Occipital lobe (tissue), 2 donors: Measurements from ENCODE around the gene RAP1GDS1. TPM values are rescaled to one million over a fixed set of nuclear protein-coding genes. Genes with fewer than 3 reads are reported as not detected.
"Not testable (repeated sequence)": the region's sequence is repeated elsewhere in the genome, so short reads cannot be mapped to it uniquely, and the experiment has no call there.

Experiments used
- DNase-seq: peaks from one replicate; lab custom pipeline; 2025; lab: John Stamatoyannopoulos, UW
- total RNA-seq: library from RNA; depleted of rRNA; stranded (reverse); fragments of >200 nt; gene quantifications from one replicate; pipeline ENCODE4 v1.2.3, GENCODE V29; 2014

The RAP1GDS1 gene
- total RNA-seq, 1 donor from 2014 or later: 245 TPM

GRCh38 chr4:98430708-98431403 lies 169.7 kb downstream of the RAP1GDS1 start:
- DNase-seq: no peak

GRCh38 chr4:98433691-98434090 lies 172.5 kb downstream of the RAP1GDS1 start:
- DNase-seq: no peak

DNA sequence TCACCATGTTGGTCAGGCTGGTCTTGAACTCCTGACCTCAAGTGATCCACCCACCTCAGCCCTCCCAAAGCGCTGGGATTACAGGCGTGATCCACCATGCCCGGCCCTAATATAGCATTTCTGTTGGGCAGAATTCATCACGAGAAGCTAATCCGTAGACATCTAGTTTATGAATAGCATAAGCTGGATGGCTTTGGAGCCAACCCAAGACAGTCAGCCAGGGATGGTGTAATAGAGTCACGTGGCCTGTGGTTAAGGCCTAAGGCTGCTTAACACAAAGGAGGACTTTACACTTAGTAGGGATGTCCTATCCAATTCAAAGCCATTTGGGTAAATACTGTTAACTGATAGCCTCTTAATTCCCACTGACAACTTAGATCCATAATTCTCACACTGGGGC lies 173.6 kb downstream of the RAP1GDS1 start:
- no peak for DNase-seq

DNA sequence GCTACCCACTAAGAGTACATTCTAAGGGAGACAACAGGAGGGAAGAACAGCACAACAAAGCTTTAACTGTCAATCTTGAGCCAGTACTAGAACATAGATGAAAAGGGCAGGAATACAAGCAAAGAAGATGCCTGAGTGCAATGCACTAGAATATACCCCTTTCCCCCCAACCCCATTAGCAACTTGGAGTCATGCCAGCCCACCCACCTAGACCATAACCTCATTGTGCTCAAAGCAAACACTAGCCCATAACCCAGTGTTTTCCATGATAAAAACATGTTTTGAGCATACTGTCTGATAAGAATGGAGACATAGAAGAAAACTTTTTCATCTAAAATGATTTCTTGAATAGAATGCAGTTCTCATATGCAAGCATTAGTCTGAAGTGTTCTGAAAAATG lies 183.2 kb downstream of the RAP1GDS1 start:
- DNase-seq: no peak

GRCh38 chr4:98446499-98447375 lies 185.6 kb downstream of the RAP1GDS1 start:
- DNase-seq: no peak

GRCh38 chr4:98447648-98448047 lies 186.5 kb downstream of the RAP1GDS1 start:
- DNase-seq: no peak

DNA sequence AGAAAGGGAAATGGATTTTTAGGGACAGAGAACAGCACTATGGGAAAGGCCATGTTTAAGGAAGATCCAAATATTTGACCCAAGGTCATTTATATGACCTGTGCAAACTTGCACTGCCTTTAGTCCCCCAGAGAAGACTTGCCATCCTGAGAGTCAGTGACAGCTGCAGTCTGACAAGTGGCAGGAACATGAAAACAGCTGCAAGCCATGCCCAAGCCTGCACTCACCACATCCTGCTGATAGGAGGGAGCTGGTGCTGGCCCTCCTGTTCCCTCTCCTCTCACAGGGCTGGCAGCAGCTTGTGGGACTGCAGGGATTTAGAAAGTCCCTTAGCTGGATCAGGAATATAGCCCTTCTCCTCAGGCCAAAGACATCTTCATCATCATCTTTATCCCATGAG lies 187.7 kb downstream of the RAP1GDS1 start:
- DNase-seq: no peak

- no peak for DNase-seq
These were observed 190.9 kb downstream of the RAP1GDS1 start for GRCh38 chr4:98452091-98452490.

GRCh38 chr4:98457422-98457821 lies 196.2 kb downstream of the RAP1GDS1 start:
- DNase-seq: not testable (repeated sequence)

DNA sequence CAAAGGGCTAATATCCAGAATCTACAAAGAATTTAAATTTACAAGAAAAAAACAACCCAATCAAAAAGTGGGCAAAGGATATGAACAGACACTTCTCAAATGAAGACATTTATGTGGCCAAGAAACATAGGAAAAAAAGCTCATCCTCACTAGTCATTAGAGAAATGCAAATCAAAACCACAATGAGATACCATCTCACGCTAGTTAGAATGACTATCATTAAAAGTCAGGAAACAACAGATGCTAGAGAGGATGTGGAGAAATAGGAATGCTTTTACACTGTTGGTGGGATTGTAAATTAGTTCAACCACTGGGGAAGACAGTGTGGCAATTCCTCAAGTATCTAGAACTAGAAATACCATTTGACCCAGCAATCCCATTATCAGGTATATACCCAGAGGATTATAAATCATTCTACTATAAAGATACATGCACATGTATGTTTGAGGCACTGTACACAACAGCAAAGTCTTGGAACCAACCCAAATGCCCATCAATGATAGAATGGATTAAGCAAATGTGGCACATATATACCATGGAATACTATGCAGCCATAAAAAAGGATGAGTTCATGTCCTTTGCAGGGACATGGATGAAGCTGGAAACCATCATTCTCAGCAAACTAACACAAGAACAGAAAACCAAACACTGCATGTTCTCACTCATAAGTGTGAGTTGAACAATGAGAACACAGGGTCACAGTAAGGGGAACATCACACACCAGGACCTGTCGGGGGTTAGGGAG lies 200.1 kb downstream of the RAP1GDS1 start:
- not testable (repeated sequence) for DNase-seq

DNA sequence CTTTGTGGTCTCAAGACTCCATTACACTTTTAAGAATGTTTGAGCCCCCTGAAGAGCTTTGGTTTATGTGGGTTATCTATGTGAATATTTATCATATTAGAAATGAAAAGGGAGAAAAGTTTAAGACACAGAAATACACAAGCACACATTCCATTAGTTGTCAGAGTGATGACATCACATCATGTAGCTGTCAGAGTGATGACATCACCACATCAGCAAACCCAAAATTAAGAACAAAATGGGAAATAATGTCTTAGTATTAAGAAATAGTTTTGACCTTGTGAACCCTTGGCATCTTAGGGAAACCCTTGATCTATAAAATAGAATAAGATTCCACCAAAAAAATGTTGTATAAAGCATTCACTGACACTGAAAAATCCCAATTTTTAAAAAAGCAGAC lies 201.3 kb downstream of the RAP1GDS1 start:
- no peak for DNase-seq

DNA sequence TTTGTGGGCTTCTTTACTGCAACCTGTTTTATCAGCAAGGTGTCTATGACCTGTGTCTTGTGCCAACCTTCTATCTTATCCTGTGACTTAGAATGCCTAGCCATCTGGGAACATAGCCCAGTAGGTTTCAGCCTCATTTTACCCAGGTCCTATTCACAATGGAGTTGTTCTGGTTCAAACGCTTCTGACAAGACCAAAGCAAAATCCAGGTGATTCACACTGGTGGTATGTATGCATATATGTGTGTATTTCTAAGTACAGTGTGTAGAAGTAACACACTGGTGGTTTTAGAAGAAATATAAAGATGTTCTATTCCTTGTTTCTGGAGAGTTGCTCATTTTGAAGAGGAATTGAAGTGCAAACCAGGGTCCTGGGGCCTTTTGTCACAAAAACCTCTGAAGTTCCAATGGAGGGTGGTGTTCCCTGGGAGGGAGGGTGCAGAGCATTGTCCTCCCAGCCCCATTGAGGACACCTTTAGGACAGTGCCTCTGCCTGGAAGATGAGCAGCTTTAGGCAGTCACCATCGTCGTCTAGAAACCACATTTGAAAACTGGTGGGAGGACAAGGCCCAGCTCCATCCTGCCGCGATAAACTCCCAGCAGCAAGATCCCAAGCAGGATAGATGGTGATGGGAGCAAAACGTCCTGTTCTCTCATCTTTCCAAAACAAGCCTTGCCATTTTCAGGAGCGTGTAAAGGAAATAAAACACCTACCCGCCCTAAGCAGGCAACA lies 205.8 kb downstream of the RAP1GDS1 start:
- DNase-seq: no peak

- peak; percentile 62 for DNase-seq
These were observed 206.5 kb downstream of the RAP1GDS1 start for GRCh38 chr4:98467627-98468072.

- no peak for DNase-seq
These were observed 207.5 kb downstream of the RAP1GDS1 start for GRCh38 chr4:98468709-98469108.

- DNase-seq: no peak
These were observed 208.6 kb downstream of the RAP1GDS1 start for GRCh38 chr4:98469771-98470170.

DNA sequence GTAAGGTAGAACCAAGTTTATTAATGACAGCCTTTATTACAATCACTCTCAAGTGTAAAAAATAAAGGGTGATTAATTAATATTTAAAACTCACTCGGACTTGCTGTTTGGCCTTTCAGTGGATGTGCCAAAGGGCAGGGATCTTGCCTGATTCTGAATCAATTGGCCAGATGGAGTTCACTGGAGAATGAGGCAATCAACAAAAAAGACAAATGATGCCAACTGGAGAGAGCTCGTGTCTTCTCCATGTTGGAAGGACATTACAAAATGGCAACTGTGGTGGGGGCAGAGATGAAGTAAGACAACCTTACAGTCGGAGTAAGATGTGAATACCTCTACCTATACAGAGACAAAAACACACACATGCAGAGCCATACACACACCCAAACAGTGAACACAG lies 209.2 kb downstream of the RAP1GDS1 start:
- DNase-seq: no peak

DNA sequence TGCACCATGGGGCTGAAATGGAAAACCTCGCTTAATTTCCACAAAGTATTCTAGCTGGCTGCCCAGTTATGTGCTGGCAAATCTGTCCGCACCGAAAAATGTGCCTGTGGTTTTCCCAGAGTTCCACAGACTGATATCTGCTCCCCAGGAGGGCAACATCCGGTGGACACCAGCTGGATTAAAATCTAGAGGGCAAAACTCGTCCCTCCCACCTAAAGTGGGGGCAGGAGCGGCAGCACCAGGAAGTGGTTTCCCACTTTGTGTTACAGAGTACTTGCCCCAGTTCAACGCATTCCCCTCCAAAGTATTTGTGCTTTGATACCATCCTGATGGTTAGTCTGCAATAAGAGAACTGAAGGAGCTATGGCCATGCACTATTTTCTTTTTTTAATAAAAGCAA lies 209.6 kb downstream of the RAP1GDS1 start:
- no peak for DNase-seq

DNA sequence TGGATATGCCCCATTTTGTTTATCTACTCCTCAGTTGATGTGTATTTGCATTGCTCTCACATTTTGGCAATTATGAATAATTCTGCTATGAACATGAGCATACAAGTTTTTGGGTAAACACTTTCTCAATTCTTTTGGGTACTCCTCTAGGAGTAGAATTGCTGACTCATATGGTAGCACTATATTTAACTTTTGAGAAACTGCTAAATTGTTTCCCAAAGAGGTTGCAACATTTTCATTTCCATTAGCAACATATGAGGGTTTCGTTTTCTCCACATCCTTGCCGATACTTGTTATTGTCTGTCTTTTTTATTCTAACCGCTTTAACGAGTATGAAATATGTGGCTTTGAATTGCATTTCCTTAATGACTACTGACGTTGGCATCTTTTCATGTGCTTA lies 211.9 kb downstream of the RAP1GDS1 start:
- no peak for DNase-seq

DNA sequence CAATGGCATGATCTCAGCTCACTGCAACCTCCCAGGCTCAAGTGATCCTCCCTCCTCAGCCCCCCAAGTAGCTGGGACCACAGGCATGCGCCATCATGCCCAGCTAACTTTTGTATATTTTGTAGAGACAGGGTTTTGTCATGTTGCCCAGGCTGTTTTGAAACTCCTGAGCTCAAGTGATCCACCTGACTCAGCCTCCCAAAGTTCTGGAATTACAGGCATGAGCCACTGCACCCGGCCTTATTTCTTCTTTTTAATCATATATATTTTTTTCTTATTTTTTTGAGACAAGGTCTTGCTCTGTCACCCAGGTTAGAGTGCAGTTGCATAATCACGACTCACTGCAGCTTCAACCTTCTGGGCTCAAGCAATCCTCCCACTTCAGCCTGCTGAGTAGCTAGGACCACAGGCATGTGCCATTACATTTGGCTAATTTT lies 213.2 kb downstream of the RAP1GDS1 start:
- DNase-seq: no peak

GRCh38 chr4:98476891-98477290 lies 215.7 kb downstream of the RAP1GDS1 start:
- no peak for DNase-seq

DNA sequence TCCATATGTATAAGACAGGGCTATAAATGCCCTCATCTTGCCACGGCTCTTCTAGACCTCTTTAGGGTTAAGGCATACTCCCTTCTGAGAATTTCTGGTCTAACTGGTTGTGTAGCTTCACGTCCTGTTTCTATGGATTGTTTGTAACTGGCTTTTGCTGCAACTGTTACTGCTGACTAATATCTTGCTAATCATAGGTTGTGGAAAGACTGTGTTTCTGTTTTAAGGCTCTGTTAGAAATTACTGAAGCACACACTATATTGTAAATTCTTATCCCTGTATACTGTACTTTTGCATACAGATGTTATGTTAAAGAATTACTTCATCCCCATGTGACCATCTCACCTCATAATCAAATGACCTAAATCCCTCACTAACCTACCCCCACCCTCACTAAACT lies 218.4 kb downstream of the RAP1GDS1 start:
- DNase-seq: not testable (repeated sequence)
